BJ (cell line): ENCODE results near the gene CTSW. TPM values are rescaled to one million over a fixed set of nuclear protein-coding genes. Genes with fewer than 3 reads are reported as not detected.

Source experiments
- CTCF ChIA-PET: fragments of 350-600 bp; formaldehyde crosslinking; extraction: SDS; loops from one replicate; lab custom pipeline; 2021; ENCODE audit warnings: antibody characterized with exemption, inconsistent platforms; lab: Yijun Ruan, JAX
- POLR2A ChIA-PET: fragments of 300-600 bp; sonication (Branson Sonifier 250); formaldehyde crosslinking; extraction: SDS; loops from one replicate; lab custom pipeline; 2021; ENCODE audit warnings: antibody characterized with exemption; lab: Charles Lee
- DNase-seq: peaks from one replicate; pipeline ENCODE4 v3.0.0-alpha.2; 2011; ENCODE audit warnings: low read depth
- H3K27me3 ChIP-seq: 2 replicates; pipeline ENCODE4 v1.6.0; 2011; ENCODE audit warnings: low read length; ENCODE audit not compliant: control insufficient read depth, insufficient read depth
- H3K36me3 ChIP-seq: 2 replicates; pipeline ENCODE4 v1.5.1; 2011; ENCODE audit warnings: low read length; ENCODE audit not compliant: control insufficient read depth, insufficient read depth
- H3K4me3 ChIP-seq: 2 replicates; pipeline ENCODE4 v1.5.1; 2011; ENCODE audit warnings: low read depth, mild to moderate bottlenecking, control low read depth, low read length
- polyA plus RNA-seq: library from polyadenylated mRNA; depleted of rRNA; stranded (reverse); fragments of >200 nt; gene quantifications from 2 replicates; pipeline ENCODE4 v1.2.3, GENCODE V29; 2011
- TF ChIP-seq, protein P1 (sequence below): IDR thresholded peaks from 2 replicates; pipeline ENCODE4 v1.5.1; 2011; ENCODE audit warnings: low read depth, mild to moderate bottlenecking, control low read depth, inconsistent platforms, low read length, moderate library complexity; ENCODE audit not compliant: insufficient read depth

CTSW gene
- polyA plus RNA-seq, 1 experiment, result 0.21 TPM

DNA sequence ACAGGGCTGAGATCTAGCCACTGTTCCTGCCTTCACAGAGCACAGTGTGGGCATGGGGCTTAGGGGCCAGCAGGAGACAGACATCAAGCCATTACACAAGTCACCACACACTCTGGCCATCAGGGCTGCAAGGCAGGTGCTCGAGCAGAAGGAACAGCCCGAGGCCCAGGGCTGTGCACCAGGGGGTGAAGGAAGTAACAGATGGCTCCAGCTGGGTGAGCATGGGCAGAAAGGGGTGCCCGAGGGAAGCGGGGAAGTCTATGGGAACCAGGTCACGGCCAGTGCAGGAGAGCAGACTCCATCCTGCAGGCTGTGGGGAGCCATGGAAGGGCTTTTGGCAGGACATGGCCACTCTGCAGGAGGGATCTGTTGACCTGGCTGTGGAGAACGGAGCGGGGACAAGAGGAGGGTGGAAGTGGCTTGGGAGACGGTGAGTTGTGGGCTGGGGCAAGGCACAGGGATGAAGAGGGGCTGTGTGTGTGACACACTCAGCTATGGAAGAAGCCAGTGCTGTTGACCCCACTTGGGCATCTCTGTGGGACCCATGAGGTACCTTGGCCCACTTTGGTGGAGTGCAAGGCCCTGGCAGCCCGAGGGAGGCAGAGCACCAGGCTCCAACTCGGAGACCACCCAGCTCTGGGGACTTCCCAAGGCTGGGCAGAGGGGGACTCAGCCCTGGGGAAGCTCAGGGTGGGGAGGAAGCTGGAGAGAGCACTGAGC is 35.6 kb downstream of the CTSW start:
- peaks cover 5% of the 10 kb centered on the region for H3K36me3 ChIP-seq
- TF ChIP-seq, protein P1, sequence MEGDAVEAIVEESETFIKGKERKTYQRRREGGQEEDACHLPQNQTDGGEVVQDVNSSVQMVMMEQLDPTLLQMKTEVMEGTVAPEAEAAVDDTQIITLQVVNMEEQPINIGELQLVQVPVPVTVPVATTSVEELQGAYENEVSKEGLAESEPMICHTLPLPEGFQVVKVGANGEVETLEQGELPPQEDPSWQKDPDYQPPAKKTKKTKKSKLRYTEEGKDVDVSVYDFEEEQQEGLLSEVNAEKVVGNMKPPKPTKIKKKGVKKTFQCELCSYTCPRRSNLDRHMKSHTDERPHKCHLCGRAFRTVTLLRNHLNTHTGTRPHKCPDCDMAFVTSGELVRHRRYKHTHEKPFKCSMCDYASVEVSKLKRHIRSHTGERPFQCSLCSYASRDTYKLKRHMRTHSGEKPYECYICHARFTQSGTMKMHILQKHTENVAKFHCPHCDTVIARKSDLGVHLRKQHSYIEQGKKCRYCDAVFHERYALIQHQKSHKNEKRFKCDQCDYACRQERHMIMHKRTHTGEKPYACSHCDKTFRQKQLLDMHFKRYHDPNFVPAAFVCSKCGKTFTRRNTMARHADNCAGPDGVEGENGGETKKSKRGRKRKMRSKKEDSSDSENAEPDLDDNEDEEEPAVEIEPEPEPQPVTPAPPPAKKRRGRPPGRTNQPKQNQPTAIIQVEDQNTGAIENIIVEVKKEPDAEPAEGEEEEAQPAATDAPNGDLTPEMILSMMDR, result no peak
- POLR2A ChIA-PET, result interaction anchor here (0.6 to 1.6 kb wide), 6 partner anchors 12 to 56 kb away, joined by 3 to 6 read pairs (median 4); partner anchors contain the start of genes CCDC85B and FOSL1
- H3K4me3 ChIP-seq, result no peak overlapping the region
- no peaks in the 10 kb centered on the region for H3K27me3 ChIP-seq
- CTCF ChIA-PET, result interaction anchor here (0.8 to 4.8 kb wide), 6 partner anchors 12 to 55 kb away, joined by 3 to 60 read pairs (median 6); partner anchors contain the start of genes CCDC85B, FIBP and MUS81
- DNase-seq, result no peak

DNA sequence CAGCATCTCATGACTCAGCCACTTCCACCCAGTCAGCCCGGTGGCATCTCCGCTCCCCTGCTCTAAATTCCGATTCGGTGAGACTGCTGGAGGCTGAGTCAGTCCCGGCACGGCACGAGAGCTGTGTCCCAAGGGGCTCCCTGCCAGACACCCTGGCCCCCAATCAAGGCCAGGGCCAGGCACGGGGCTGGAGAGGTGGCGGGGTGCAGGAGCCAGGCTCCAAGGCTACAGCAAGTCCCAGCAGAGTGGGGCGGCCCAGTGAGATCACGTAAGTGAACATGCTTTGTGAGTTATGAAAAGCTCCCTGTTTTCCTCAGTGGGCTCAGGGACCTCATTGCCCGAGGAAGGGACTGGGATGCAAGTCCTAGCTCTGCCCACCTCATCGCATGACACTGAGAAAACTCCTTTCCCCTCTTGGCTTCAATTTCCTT is 36.2 kb downstream of the CTSW start:
- CTCF ChIA-PET, result interaction anchor here (1.2 to 4.8 kb wide), 4 partner anchors 13 to 56 kb away, joined by 3 to 60 read pairs (median 12); partner anchors contain the start of genes CCDC85B, FIBP and MUS81
- POLR2A ChIA-PET, result interaction anchor here (0.6 to 1.6 kb wide), 6 partner anchors 13 to 56 kb away, joined by 3 to 6 read pairs (median 4); partner anchors contain the start of genes CCDC85B and FOSL1
- Histone ChIP-seq H3K4me3 (no peak overlapping the region), H3K27me3 (no peaks in the 10 kb centered on the region), H3K36me3 (peaks cover 5% of the 10 kb centered on the region)
- peak; percentile 89 for DNase-seq
- TF ChIP-seq, protein P1, result no peak

DNA sequence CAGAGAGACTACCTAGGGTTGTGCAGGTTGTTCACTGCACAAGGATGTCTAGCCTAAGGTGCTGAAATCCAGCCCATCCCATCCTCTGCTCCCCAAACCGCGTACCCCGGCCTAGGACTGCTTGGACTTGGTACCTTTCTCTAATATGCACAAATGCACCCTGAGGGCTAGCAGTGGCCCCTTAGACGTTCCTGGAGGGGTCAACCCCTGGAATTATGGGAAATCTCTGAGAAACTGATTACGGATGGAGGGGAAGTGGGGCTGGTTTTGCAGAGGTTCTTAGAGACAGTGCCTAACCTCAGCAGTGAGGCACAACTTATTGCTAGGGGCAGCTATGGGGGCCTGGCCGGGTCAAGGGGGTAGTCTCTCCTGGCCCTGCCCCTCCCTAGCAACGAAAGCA is 36.8 kb downstream of the CTSW start:
- no peaks in the 10 kb centered on the region for H3K27me3 ChIP-seq
- H3K4me3 ChIP-seq, result no peak overlapping the region
- H3K36me3 ChIP-seq, result peaks cover 6% of the 10 kb centered on the region
- ChIA-PET CTCF (interaction anchor here (1.2 to 4.8 kb wide), 4 partner anchors 14 to 57 kb away, joined by 3 to 60 read pairs (median 12); partner anchors contain the start of genes CCDC85B, FIBP and MUS81), POLR2A (interaction anchor here (1.0 to 1.6 kb wide), 3 partner anchors 13 to 57 kb away, joined by 4 to 6 read pairs (median 5); partner anchors contain the start of gene CCDC85B)
- TF ChIP-seq, protein P1, result no peak
- no peak for DNase-seq

DNA sequence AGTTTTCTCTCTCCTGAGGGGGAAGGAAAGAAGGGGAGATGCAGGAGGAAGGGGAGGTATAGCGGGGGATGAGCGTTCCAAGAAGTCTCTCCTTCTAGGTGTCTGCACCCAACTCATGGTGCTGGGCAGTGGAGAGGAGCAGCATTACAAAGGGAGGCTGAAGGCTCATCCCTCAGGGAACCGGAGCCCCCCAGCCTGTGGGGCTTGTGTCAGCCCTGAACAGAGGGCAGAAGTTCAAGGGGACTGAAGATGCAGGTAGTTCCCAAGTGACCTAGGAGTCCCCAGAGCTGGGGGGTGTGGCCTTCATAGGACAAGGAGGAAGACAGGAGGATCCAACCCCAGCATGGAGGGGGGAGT is 37.4 kb downstream of the CTSW start:
- Histone ChIP-seq H3K36me3 (peaks cover 9% of the 10 kb centered on the region), H3K27me3 (no peaks in the 10 kb centered on the region), H3K4me3 (peak overlapping the region; percentile 87)
- ChIA-PET POLR2A (no interaction called here), CTCF (interaction anchor here (2.0 to 4.8 kb wide), 2 partner anchors 27 to 33 kb away, joined by 9 to 60 read pairs; partner anchors contain the start of genes CCDC85B and FIBP)
- DNase-seq, result no peak
- TF ChIP-seq, protein P1, result no peak

DNA sequence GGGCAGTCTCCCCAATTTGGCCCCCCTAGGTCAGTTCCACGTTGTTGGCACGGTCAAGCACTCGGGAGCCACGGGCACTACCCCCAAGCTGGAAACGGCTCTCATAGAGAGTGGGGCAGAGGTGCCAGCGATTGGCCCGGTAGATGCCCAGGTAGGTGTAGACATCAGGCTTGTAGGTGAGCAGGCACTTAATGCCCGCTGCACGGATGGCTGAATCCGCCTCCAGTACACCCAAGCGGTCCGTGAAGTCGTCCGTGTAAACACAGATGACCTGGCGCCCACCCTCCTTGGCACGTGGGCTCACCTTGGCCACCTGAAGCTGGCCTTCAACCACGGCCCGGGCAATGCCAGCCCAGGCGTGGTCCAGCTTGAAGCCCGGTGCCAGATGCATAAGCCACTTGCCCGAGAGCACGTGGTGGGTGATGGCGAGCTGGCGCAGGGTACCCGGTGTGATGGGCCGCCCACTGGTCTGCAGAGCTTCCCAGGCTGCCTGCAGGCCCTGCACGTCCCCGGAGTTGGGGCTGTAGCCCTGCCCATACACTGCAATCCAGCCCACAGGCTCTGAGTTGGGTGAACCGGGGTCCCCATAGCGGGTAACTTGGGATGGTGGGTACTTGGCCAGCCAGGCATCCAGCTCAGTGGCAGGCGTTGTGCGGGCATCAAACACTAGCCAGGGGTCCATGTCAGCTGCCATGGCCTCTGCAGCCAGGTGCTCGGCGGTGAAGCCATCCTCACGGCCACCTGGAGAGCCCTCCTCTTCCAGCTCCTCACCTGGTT is 38.0 kb downstream of the CTSW start:
- H3K36me3 ChIP-seq, result peaks cover 9% of the 10 kb centered on the region
- TF ChIP-seq, protein P1, result no peak
- peak overlapping the region; percentile 87 for H3K4me3 ChIP-seq
- DNase-seq, result no peak
- ChIA-PET POLR2A (no interaction called here), CTCF (interaction anchor here (1.0 to 4.8 kb wide), 4 partner anchors 15 to 138 kb away, joined by 3 to 60 read pairs (median 6); partner anchors contain the start of genes CCDC85B and FIBP)
- H3K27me3 ChIP-seq, result no peaks in the 10 kb centered on the region
